Endodermal cell (in vitro differentiated cells): ENCODE results near the gene TCF3. TPM values are rescaled to one million over a fixed set of nuclear protein-coding genes. Genes with fewer than 3 reads are reported as not detected.
"Not testable (repeated sequence)": the region's sequence is repeated elsewhere in the genome, so short reads cannot be mapped to it uniquely, and the experiment has no call there.

Experiments used
- DNase-seq: peaks from one replicate; pipeline ENCODE4 v3.0.0-alpha.2; 2017
- H3K27ac ChIP-seq: 2 replicates; pipeline ENCODE4 v1.5.1; 2013; ENCODE audit warnings: mild to moderate bottlenecking, low read depth, low read length, moderate library complexity
- H3K27me3 ChIP-seq: 2 replicates; pipeline ENCODE4 v1.6.1; 2013; ENCODE audit warnings: mild to moderate bottlenecking, low read length, moderate library complexity; ENCODE audit not compliant: insufficient read depth, control insufficient read depth, poor library complexity, severe bottlenecking
- H3K36me3 ChIP-seq: 2 replicates; pipeline ENCODE4 v1.7.0; 2013; ENCODE audit warnings: mild to moderate bottlenecking, low read length, moderate library complexity; ENCODE audit not compliant: control insufficient read depth, insufficient read depth
- H3K4me1 ChIP-seq: one replicate; pipeline ENCODE4 v1.7.0; 2013; ENCODE audit warnings: low read length; ENCODE audit not compliant: control insufficient read depth, insufficient read depth
- H3K4me3 ChIP-seq: 2 replicates; pipeline ENCODE4 v1.5.1; 2013; ENCODE audit warnings: mild to moderate bottlenecking, low read length, moderate library complexity
- H3K9ac ChIP-seq: 2 replicates; pipeline ENCODE4 v1.6.1; 2013; ENCODE audit warnings: mild to moderate bottlenecking, low read length, moderate library complexity; ENCODE audit not compliant: poor library complexity, severe bottlenecking; ENCODE audit errors: extremely low read depth
- H3K9me3 ChIP-seq: 2 replicates; pipeline ENCODE4 v1.6.1; 2013; ENCODE audit warnings: mild to moderate bottlenecking, low read length, moderate library complexity; ENCODE audit not compliant: control insufficient read depth
- H3K27ac Mint-ChIP-seq: 2 replicates; pipeline ENCODE4 v1.8.0; 2020; ENCODE audit warnings: mixed read lengths
- H3K27me3 Mint-ChIP-seq: 2 replicates; pipeline ENCODE4 v1.8.0; 2021; ENCODE audit warnings: mild to moderate bottlenecking, mixed read lengths; ENCODE audit not compliant: insufficient read depth
- H3K36me3 Mint-ChIP-seq: 2 replicates; pipeline ENCODE4 v1.8.0; 2020; ENCODE audit warnings: low read depth, mixed read lengths
- H3K4me1 Mint-ChIP-seq: 2 replicates; pipeline ENCODE4 v1.8.0; 2020; ENCODE audit warnings: mixed read lengths
- H3K4me3 Mint-ChIP-seq: 2 replicates; pipeline ENCODE4 v1.8.0; 2020; ENCODE audit warnings: mild to moderate bottlenecking, moderate library complexity, mixed read lengths
- H3K9me3 Mint-ChIP-seq: 2 replicates; pipeline ENCODE4 v1.8.0; 2020; ENCODE audit warnings: mild to moderate bottlenecking, mixed read lengths
- WGBS, 2 experiments: methylation state at CpG; one replicate each; pipeline versions ENCODE4 v1.1.5 to v1.1.7; 2013; ENCODE audit warnings: missing lambda C conversion rate in 2 of 2, mixed read lengths in 1 of 2; ENCODE audit not compliant: insufficient coverage in 1 of 2, insufficient read length in 1 of 2; 5-methylcytosine and 5-hydroxymethylcytosine counted together
- total RNA-seq, 2 donors: library from RNA; stranded (reverse); fragmentation: NEBNext Ultra II Directional in 1 of 2; extraction: Animal tissue kit (Norgen Biotek cat#: 25700) in 1 of 2; gene quantifications; 2 replicates in 1 of 2; 3 replicates in 1 of 2; pipeline ENCODE4 v1.2.1, GENCODE V29; 2021
- TF ChIP-seq, protein P1 (sequence below): fragments of 200-600 bp; sonication (generic); conservative IDR thresholded peaks from 2 replicates; pipeline ENCODE4 v1.5.0; 2021; ENCODE audit warnings: antibody characterized with exemption, mild to moderate bottlenecking

Gene TCF3
- total RNA-seq, 2 donors from 2014 or later, result 233 to 268 TPM

DNA sequence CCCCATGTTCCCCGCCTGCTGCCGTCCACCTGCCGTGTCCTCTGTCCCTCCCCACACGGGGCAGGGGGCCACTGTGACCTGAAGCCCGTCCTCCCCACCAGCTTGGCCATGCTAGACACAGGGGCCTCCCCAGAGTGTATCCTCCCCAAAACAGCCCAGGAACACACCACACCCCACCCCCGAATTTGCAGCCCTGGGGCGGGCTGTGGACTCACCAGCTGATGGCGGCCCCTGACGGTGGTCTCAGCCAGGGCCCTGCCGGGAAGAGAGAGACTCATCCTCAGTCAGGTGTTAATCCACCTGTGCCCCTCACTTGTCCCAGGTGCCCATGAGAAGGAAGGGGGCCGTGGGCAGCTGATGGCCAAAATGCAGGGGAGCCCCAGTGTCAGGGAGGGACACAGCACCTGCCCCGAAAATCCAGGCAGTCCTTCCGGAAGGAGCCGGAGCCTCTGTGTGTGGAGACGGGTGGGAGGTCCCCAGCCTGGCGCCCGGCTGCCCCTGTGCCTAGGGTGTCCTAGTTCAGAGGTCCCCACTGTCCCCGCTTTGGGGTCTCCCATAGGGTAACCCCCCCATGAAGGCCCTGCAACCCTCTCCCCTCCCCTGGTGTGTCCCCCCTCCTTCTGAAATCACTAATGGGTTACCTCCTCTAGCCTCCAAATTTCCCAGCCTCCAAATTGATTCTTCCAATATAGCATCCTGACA, 39.3 kb upstream of the TCF3 start:
- Mint-ChIP-seq H3K4me3 (no peak overlapping the region), H3K27ac (no peak overlapping the region), H3K4me1 (no peaks in the 10 kb centered on the region), H3K36me3 (no peaks in the 10 kb centered on the region), H3K9me3 (peaks cover 22% of the 10 kb centered on the region), H3K27me3 (peaks cover 85% of the 10 kb centered on the region)
- H3K4me1 ChIP-seq, result no peaks in the 10 kb centered on the region
- no peaks in the 10 kb centered on the region for H3K9me3 ChIP-seq
- no peak overlapping the region for H3K9ac ChIP-seq
- peaks cover 46% of the 10 kb centered on the region for H3K27me3 ChIP-seq
- H3K36me3 ChIP-seq, result no peaks in the 10 kb centered on the region
- H3K4me3 ChIP-seq, result no peak overlapping the region
- TF ChIP-seq, protein P1, sequence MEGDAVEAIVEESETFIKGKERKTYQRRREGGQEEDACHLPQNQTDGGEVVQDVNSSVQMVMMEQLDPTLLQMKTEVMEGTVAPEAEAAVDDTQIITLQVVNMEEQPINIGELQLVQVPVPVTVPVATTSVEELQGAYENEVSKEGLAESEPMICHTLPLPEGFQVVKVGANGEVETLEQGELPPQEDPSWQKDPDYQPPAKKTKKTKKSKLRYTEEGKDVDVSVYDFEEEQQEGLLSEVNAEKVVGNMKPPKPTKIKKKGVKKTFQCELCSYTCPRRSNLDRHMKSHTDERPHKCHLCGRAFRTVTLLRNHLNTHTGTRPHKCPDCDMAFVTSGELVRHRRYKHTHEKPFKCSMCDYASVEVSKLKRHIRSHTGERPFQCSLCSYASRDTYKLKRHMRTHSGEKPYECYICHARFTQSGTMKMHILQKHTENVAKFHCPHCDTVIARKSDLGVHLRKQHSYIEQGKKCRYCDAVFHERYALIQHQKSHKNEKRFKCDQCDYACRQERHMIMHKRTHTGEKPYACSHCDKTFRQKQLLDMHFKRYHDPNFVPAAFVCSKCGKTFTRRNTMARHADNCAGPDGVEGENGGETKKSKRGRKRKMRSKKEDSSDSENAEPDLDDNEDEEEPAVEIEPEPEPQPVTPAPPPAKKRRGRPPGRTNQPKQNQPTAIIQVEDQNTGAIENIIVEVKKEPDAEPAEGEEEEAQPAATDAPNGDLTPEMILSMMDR, result no peak
- 67 to 77% methylated on average over 7 to 18 of the region's 18 CpGs for WGBS, 2 experiments
- no peak for DNase-seq
- no peak overlapping the region for H3K27ac ChIP-seq

DNA sequence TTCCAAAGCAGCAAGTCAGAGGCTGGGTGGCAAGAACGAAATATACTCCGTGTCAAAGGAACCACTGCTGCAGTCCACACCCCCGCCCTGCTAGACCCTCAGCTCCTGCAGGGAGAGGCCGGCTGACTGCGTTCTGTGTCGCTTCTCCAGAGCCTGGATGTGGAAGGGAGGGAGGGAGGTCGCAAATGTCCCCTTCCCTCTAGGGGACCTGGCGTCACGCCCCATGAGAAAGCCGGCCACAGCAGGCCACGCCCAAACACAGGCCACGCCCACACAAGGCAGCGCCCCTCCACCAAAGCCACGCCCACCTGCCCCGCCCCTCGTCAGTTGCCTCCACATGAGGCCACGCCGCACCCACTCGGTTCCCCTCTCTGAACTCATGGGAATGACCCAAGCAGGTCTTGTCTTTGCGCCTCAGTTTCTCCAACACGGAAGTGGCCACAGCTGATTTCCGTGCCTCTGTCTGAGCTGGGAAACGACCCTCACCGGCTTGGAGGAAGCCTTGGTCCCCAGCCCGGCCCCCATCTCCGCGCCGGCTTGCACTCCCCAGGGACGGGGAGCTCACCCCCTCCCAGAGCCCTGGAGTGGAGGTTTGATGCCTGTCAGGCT, 38.4 kb upstream of the TCF3 start:
- Mint-ChIP-seq H3K4me3 (no peak overlapping the region), H3K27me3 (peaks cover 83% of the 10 kb centered on the region), H3K36me3 (no peaks in the 10 kb centered on the region), H3K4me1 (no peaks in the 10 kb centered on the region), H3K9me3 (peaks cover 18% of the 10 kb centered on the region), H3K27ac (no peak overlapping the region)
- TF ChIP-seq, protein P1, result no peak
- no peak overlapping the region for H3K27ac ChIP-seq
- peak; percentile 94 for DNase-seq
- H3K4me1 ChIP-seq, result no peaks in the 10 kb centered on the region
- H3K9ac ChIP-seq, result no peak overlapping the region
- H3K27me3 ChIP-seq, result peaks cover 46% of the 10 kb centered on the region
- WGBS, 2 experiments, result 24 to 30% methylated on average over 13 to 29 of the region's 29 CpGs
- H3K36me3 ChIP-seq, result no peaks in the 10 kb centered on the region
- no peak overlapping the region for H3K4me3 ChIP-seq
- no peaks in the 10 kb centered on the region for H3K9me3 ChIP-seq

DNA sequence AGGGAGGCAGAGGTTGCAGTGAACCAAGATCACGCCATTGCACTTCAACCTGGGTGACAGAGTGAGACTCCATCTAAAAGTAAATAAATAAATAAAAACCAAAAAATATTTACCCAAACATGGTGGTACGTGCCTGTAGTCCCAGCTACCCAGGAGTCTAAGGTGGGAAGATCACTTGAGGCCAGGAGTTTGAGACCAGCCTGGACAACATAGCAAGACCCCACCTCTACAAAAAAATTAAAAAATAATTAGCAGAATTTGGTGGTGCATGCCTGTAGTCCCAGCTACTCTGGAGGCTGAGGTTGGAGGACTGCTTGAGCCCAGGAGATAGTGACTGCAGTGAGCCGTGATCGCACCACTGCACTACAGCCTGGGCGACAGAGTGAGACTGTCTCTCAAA, 33.4 kb upstream of the TCF3 start:
- peaks cover 24% of the 10 kb centered on the region for H3K27me3 ChIP-seq
- not testable (repeated sequence) for DNase-seq, H3K4me1 Mint-ChIP-seq, H3K36me3 ChIP-seq, H3K9ac ChIP-seq, H3K27ac Mint-ChIP-seq, H3K36me3 Mint-ChIP-seq, H3K9me3 ChIP-seq, H3K4me1 ChIP-seq, H3K4me3 Mint-ChIP-seq, H3K4me3 ChIP-seq, H3K27ac ChIP-seq, H3K9me3 Mint-ChIP-seq
- peaks cover 68% of the 10 kb centered on the region for H3K27me3 Mint-ChIP-seq
- WGBS, 2 experiments, result 91% methylated on average over 5 of the region's 5 CpGs; no CpG with 5 or more reads in 1 of the 2 experiments
